ENCODE data around the gene METTL16.
A peak's percentile ranks its signal among the peaks of the same experiment; 100 is the strongest.
"Not testable (repeated sequence)": the region's sequence is repeated elsewhere in the genome, so short reads cannot be mapped to it uniquely, and the experiment has no call there.

DNA sequence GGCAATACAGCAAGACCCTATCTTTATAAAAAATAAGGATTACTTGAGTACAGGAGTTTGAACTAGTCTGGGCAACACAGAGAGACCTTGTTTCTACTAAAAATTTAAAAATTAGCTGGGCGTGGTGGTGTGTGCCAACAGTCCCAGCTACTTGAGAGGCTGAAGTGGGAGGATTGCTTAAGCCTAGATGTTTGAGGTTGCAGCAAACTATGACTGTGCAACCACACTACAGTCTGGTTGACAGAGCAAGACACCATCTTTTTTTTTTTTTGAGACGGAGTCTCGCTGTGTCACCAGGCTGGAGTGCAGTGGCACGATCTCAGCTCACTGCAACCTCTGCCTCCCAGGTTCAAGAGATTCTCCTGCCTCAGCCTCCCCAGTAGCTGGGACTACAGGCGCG lies 71.7 kb downstream of the METTL16 start:
- TF ChIP-seq, protein P1, sequence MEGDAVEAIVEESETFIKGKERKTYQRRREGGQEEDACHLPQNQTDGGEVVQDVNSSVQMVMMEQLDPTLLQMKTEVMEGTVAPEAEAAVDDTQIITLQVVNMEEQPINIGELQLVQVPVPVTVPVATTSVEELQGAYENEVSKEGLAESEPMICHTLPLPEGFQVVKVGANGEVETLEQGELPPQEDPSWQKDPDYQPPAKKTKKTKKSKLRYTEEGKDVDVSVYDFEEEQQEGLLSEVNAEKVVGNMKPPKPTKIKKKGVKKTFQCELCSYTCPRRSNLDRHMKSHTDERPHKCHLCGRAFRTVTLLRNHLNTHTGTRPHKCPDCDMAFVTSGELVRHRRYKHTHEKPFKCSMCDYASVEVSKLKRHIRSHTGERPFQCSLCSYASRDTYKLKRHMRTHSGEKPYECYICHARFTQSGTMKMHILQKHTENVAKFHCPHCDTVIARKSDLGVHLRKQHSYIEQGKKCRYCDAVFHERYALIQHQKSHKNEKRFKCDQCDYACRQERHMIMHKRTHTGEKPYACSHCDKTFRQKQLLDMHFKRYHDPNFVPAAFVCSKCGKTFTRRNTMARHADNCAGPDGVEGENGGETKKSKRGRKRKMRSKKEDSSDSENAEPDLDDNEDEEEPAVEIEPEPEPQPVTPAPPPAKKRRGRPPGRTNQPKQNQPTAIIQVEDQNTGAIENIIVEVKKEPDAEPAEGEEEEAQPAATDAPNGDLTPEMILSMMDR (conservative IDR thresholded peaks at IDR 0.05; ENCODE audit: low read depth, low read length), result not testable (repeated sequence)
- not testable (repeated sequence) for TF ChIP-seq RCOR1 (IDR thresholded peaks at IDR 0.05; ENCODE audit: insufficient replicate concordance, low read length); RFX5 (IDR thresholded peaks at IDR 0.05; ENCODE audit: low read depth, low read length); MXI1 (IDR thresholded peaks at IDR 0.05; ENCODE audit: borderline replicate concordance, low read depth, low read length); RAD21 (IDR thresholded peaks at IDR 0.05; ENCODE audit: low read length); FOS (IDR thresholded peaks at IDR 0.05; ENCODE audit: low read depth, low read length); SMC3 (IDR thresholded peaks at IDR 0.05; ENCODE audit: low read depth, low read length); POLR2A (IDR thresholded peaks at IDR 0.05; ENCODE audit: low read depth, low read length); NFE2L2 (IDR thresholded peaks at IDR 0.05; ENCODE audit: low read depth, low read length)
- TF ChIP-seq, protein P2, sequence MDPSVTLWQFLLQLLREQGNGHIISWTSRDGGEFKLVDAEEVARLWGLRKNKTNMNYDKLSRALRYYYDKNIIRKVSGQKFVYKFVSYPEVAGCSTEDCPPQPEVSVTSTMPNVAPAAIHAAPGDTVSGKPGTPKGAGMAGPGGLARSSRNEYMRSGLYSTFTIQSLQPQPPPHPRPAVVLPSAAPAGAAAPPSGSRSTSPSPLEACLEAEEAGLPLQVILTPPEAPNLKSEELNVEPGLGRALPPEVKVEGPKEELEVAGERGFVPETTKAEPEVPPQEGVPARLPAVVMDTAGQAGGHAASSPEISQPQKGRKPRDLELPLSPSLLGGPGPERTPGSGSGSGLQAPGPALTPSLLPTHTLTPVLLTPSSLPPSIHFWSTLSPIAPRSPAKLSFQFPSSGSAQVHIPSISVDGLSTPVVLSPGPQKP (IDR thresholded peaks at IDR 0.05; ENCODE audit: borderline replicate concordance, low read depth, low read length), result not testable (repeated sequence)
- peak; percentile 79 for TF ChIP-seq CEBPB (IDR thresholded peaks at IDR 0.05; ENCODE audit: low read depth, low read length)
